ENCODE results near the gene APBA2.
"Not testable (repeated sequence)": the region's sequence is repeated elsewhere in the genome, so short reads cannot be mapped to it uniquely, and the experiment has no call there.

The APBA2 gene

GRCh38 chr15:29035336-29036285, 149.8 kb downstream of the APBA2 start:
- DNase-seq (ENCODE audit: low spot score): no peak

- DNase-seq (ENCODE audit: low spot score): no peak
These were observed 152.4 kb downstream of the APBA2 start for GRCh38 chr15:29037997-29038705.

GRCh38 chr15:29039466-29040369, 153.9 kb downstream of the APBA2 start:
- no peak for DNase-seq (ENCODE audit: low spot score)

- no peak for DNase-seq (ENCODE audit: low spot score)
These were observed 154.6 kb downstream of the APBA2 start for GRCh38 chr15:29040370-29040751.

- DNase-seq (ENCODE audit: low spot score): no peak
These were observed 158.1 kb downstream of the APBA2 start for GRCh38 chr15:29043736-29044502.

- no peak for DNase-seq (ENCODE audit: low spot score)
These were observed 158.7 kb downstream of the APBA2 start for GRCh38 chr15:29044503-29044901.

- DNase-seq (ENCODE audit: low spot score): not testable (repeated sequence)
These were observed 159.4 kb downstream of the APBA2 start for GRCh38 chr15:29045161-29045560.

GRCh38 chr15:29045717-29046116, 159.9 kb downstream of the APBA2 start:
- DNase-seq (ENCODE audit: low spot score): no peak

- no peak for DNase-seq (ENCODE audit: low spot score)
These were observed 160.6 kb downstream of the APBA2 start for GRCh38 chr15:29046281-29046810.

- no peak for DNase-seq (ENCODE audit: low spot score)
These were observed 161.2 kb downstream of the APBA2 start for GRCh38 chr15:29046977-29047376.

- DNase-seq (ENCODE audit: low spot score): no peak
These were observed 162.2 kb downstream of the APBA2 start for GRCh38 chr15:29048011-29048410.

- no peak for DNase-seq (ENCODE audit: low spot score)
These were observed 165.1 kb downstream of the APBA2 start for GRCh38 chr15:29050870-29051269.

- DNase-seq (ENCODE audit: low spot score): no peak
These were observed 165.6 kb downstream of the APBA2 start for GRCh38 chr15:29051422-29051821.

GRCh38 chr15:29053006-29053405, 167.2 kb downstream of the APBA2 start:
- DNase-seq (ENCODE audit: low spot score): no peak

GRCh38 chr15:29053661-29054131, 167.9 kb downstream of the APBA2 start:
- no peak for DNase-seq (ENCODE audit: low spot score)

GRCh38 chr15:29054171-29055045, 168.6 kb downstream of the APBA2 start:
- no peak for DNase-seq (ENCODE audit: low spot score)

- DNase-seq (ENCODE audit: low spot score): no peak
These were observed 170.1 kb downstream of the APBA2 start for GRCh38 chr15:29055876-29056275.

- DNase-seq (ENCODE audit: low spot score): no peak
These were observed 171.2 kb downstream of the APBA2 start for GRCh38 chr15:29056839-29057450.

GRCh38 chr15:29057856-29058255, 172.1 kb downstream of the APBA2 start:
- DNase-seq (ENCODE audit: low spot score): no peak

All from HuH-7.5 (cell line).